ENCODE data around the gene ADAP2.
"Not testable (repeated sequence)": the region's sequence is repeated elsewhere in the genome, so short reads cannot be mapped to it uniquely, and the experiment has no call there.

The ADAP2 gene

GRCh38 chr17:30931582-30931981, 9.8 kb downstream of the ADAP2 start:
- DNase-seq = not testable (repeated sequence)

GRCh38 chr17:30933966-30934365, 12.2 kb downstream of the ADAP2 start:
- DNase-seq = no peak

- no peak for DNase-seq
Measured at GRCh38 chr17:30939051-30939689, 17.4 kb downstream of the ADAP2 start.

- no peak for DNase-seq
Measured at GRCh38 chr17:30942308-30943079, 20.7 kb downstream of the ADAP2 start.

GRCh38 chr17:30947796-30948195, 26.1 kb downstream of the ADAP2 start:
- no peak for DNase-seq

GRCh38 chr17:30950189-30950588, 28.4 kb downstream of the ADAP2 start:
- DNase-seq = no peak

- DNase-seq = no peak
Measured at GRCh38 chr17:30950669-30951399, 29.1 kb downstream of the ADAP2 start.

GRCh38 chr17:30952638-30953393, 31.1 kb downstream of the ADAP2 start:
- DNase-seq = no peak

- no peak for DNase-seq
Measured at GRCh38 chr17:30954046-30954830, 32.5 kb downstream of the ADAP2 start.

- no peak for DNase-seq
Measured at GRCh38 chr17:30956764-30957374, 35.1 kb downstream of the ADAP2 start.

GRCh38 chr17:30957741-30958140, 36.0 kb downstream of the ADAP2 start:
- DNase-seq = no peak

GRCh38 chr17:30958187-30958586, 36.4 kb downstream of the ADAP2 start:
- DNase-seq = no peak

GRCh38 chr17:30961209-30962188, 39.8 kb downstream of the ADAP2 start:
- no peak for DNase-seq

GRCh38 chr17:30964312-30964711, 42.6 kb downstream of the ADAP2 start:
- not testable (repeated sequence) for DNase-seq

- DNase-seq = no peak
Measured at GRCh38 chr17:30964876-30965275, 43.1 kb downstream of the ADAP2 start.

- no peak for DNase-seq
Measured at GRCh38 chr17:30965686-30966085, 43.9 kb downstream of the ADAP2 start.

- not testable (repeated sequence) for DNase-seq
Measured at GRCh38 chr17:30967911-30968310, 46.2 kb downstream of the ADAP2 start.

- no peak for DNase-seq
Measured at GRCh38 chr17:30969989-30970830, 48.5 kb downstream of the ADAP2 start.

GRCh38 chr17:30970831-30971567, 49.3 kb downstream of the ADAP2 start, which contains the start of gene RNF135:
Gene RNF135 (plus strand): TSS chr17:30971039. CDS start chr17:30971074, 35 bp downstream.
- peak; percentile 76 for DNase-seq
